Epithelial cell of proximal tubule (primary cell): Measurements from ENCODE around the gene CDH20. TPM values are rescaled to one million over a fixed set of nuclear protein-coding genes. Genes with fewer than 3 reads are reported as not detected.

Experiments used
- DNase-seq: peaks from one replicate; pipeline ENCODE4 v3.0.0-alpha.2; 2011; ENCODE audit warnings: low read depth
- H3K4me3 ChIP-seq: 2 replicates; pipeline ENCODE4 v1.5.1; 2011; ENCODE audit warnings: low read depth, mild to moderate bottlenecking, low read length
- total RNA-seq: library from RNA; depleted of rRNA; stranded (reverse); fragments of >200 nt; gene quantifications from 2 replicates; pipeline ENCODE4 v1.2.3, GENCODE V29; 2015
- TF ChIP-seq, protein P1 (sequence below): conservative IDR thresholded peaks from 2 replicates; pipeline ENCODE4 v1.5.1; 2012; ENCODE audit warnings: low read depth, mild to moderate bottlenecking, low read length

The CDH20 gene
- total RNA-seq, 1 donor from 2014 or later: not detected

DNA sequence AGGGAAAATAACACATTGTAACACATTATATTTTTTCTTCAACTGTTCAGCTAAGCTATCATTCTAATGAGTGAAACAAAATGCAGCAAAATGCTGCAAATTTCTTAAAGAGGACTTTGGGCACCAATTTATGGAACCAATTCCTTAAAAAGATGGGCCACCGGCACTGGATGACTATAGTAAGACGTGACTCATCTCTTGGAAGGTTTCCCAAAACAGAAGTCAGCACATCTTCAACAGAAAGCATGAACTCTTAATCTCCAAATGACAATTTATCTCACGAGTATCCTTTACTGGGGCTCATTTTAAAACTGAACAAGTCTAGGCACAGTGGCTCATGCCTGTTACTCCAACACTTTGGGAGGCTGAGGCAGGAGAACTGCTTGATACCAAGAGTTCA, 213.4 kb downstream of the CDH20 start:
- TF ChIP-seq, protein P1, sequence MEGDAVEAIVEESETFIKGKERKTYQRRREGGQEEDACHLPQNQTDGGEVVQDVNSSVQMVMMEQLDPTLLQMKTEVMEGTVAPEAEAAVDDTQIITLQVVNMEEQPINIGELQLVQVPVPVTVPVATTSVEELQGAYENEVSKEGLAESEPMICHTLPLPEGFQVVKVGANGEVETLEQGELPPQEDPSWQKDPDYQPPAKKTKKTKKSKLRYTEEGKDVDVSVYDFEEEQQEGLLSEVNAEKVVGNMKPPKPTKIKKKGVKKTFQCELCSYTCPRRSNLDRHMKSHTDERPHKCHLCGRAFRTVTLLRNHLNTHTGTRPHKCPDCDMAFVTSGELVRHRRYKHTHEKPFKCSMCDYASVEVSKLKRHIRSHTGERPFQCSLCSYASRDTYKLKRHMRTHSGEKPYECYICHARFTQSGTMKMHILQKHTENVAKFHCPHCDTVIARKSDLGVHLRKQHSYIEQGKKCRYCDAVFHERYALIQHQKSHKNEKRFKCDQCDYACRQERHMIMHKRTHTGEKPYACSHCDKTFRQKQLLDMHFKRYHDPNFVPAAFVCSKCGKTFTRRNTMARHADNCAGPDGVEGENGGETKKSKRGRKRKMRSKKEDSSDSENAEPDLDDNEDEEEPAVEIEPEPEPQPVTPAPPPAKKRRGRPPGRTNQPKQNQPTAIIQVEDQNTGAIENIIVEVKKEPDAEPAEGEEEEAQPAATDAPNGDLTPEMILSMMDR: no peak
- no peak overlapping the region for H3K4me3 ChIP-seq
- no peak for DNase-seq

DNA sequence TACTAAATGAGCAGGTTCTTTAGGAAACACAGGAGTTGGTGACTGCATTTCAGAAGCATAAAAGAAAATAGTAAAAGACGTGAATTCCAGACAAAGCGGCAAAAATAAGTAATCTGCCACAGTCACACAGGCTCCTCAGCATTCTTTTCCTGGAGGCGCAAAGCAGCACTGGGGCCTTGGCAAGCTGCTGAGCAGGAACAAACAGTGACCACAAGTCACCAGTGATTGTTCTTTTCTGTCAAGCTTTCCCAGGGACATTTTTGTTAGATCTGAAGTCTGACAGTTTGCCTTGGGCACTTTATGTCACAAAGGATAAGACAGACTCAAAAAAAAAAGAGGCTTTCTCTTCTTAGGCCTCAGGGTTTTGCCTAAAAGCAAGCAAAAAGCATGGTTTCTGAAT, 216.2 kb downstream of the CDH20 start:
- no peak for DNase-seq
- H3K4me3 ChIP-seq: no peak overlapping the region
- TF ChIP-seq, protein P1: no peak

DNA sequence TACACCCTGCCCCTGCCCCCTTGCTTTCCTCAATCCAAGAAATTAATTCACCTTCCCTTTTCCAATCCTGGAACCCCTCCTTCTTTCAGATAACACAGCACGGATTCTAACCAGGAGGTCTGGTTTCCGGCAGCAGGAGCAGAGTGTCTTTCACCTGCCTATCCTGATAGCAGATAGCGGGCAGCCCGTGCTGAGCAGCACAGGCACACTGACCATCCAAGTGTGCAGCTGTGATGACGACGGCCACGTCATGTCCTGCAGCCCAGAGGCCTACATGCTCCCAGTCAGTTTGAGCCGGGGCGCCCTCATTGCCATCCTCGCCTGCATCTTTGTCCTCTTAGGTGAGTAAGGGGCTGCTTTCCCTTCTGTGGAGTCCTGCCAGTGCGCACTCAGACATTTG, 216.7 kb downstream of the CDH20 start:
- no peak for DNase-seq
- H3K4me3 ChIP-seq: no peak overlapping the region
- TF ChIP-seq, protein P1: no peak

DNA sequence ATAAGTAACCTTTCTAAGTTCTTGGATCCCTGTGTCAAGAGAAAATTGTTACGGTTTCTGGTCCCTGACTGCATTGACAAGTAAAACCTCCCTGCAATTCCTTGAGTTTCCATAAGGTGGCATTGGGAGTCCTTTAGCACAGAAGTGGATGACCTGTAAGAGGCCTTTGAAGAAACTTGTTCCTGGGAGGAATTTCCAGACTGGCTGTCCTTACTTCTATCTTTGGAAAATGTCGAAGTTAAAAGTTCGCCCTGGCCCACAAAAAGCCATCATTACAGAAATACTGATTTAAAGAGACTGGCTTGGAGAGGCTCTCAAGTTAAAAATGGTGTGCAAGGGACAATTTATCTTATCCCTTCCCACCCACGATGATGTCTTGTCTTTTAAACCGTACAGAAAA, 218.4 kb downstream of the CDH20 start:
- peak; percentile 55 for DNase-seq

DNA sequence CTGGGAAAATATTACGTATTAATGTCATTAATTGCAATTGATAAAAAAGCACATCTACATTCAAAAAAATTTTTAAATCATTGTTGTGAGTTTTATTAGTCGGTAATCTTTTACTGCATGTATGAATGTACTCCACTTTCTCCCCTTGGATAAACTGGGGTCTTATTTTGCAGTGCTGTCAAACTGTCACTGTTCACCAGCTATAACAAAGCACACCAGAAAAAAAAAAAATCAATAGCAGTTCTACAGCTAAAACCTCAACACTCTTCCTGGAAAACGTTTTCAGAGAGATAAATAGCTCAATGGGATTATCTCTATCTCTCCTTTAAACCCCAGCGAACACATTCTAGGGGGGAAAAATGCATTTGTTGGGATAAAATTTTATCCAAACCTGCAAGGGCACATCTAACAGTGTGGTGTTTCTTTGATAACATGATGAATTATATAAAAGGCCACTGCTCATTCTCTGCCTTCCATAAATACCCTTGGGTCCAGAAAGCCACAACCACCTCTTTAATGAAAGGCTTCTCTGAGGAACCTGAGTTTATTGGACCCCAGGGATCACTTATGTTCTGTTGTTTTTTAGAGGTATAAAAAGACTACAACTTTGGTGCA, 219.9 kb downstream of the CDH20 start:
- no peak for DNase-seq
- H3K4me3 ChIP-seq: no peak overlapping the region
- TF ChIP-seq, protein P1: no peak

More for the DNA sequence above, 218.4 kb downstream of the CDH20 start:
- no peak overlapping the region for H3K4me3 ChIP-seq
- TF ChIP-seq, protein P1: peak; percentile 96

DNA sequence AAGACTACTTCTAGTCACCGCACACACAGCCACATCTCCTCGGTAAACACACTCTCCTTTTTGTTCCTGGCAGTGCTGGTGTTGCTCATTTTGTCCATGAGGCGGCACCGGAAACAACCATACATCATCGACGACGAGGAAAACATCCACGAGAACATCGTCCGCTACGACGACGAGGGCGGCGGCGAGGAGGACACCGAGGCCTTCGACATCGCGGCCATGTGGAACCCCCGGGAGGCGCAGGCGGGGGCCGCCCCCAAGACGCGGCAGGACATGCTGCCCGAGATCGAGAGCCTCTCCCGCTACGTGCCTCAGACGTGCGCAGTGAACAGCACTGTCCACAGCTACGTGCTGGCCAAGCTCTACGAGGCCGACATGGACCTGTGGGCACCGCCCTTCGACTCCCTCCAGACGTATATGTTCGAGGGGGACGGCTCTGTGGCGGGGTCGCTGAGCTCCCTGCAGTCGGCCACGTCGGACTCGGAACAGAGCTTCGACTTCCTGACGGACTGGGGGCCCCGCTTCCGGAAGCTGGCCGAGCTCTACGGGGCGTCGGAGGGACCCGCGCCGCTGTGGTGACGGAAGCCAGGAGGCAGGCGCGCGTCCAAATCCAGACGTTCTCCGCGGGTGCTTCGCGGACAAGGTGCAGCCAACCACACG, 221.0 kb downstream of the CDH20 start:
- no peak overlapping the region for H3K4me3 ChIP-seq
- DNase-seq: no peak
- TF ChIP-seq, protein P1: no peak

DNA sequence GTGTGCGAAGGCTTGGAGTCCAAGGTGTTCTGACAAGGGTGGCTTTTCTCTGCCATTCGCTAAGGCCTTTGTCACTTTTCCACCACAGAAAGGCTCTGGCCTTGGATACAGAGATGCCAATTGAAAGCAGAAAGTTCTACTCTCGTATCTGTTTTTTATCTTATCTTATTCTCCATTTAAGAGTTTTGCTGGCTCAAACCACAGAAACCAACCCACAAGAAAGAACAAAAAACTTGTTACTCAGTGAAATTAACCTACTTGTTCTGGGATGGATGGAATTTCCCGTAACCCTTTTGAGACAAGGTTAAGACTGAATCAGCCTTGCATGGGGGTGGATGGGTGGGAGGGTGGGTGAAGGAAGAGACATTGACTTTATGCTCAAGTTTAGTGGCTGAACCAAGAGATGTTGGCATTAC, 221.7 kb downstream of the CDH20 start:
- no peak for DNase-seq
- TF ChIP-seq, protein P1: no peak
- no peak overlapping the region for H3K4me3 ChIP-seq
